ENCODE measurements around the gene IL10RA.
"Not testable (repeated sequence)": the region's sequence is repeated elsewhere in the genome, so short reads cannot be mapped to it uniquely, and the experiment has no call there.

IL10RA gene

DNA sequence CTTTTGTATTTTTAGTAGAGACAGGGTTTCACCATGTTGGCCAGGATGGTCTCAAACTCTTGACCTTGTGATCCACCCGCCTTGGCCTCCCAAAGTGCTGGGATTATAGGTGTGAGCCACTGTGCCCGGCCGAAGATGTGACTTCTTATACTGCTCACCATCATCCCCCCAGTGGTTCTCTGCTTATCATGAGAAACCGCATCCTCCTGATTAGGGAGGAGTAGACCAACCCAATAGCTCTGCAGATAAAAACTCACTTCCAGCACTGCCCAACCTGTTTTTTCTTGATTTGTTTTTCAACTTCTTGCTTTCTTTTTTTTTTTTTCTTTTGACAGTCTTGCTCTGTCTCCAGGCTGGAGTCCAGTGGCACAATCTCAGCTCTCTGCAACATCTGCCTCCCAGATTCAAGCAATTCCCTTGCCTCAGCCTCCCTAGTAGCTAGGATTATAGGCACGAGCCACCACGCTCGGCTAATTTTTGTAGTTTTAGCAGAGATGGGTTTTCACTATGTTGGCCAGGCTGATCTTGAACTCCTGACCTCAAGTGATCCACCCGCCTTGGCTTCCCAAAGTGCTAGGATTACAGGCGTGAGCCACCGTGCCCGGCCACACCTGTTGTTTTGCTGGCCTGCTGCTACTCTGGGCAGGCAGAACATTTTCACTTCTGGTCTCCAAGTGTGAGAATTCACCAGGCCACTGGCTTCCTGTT is 21.5 kb downstream of the IL10RA start:
- not testable (repeated sequence) for DNase-seq (ENCODE audit: low spot score)

GRCh38 chr11:118008271-118008911 is 22.2 kb downstream of the IL10RA start:
- DNase-seq (ENCODE audit: low spot score) = no peak

DNA sequence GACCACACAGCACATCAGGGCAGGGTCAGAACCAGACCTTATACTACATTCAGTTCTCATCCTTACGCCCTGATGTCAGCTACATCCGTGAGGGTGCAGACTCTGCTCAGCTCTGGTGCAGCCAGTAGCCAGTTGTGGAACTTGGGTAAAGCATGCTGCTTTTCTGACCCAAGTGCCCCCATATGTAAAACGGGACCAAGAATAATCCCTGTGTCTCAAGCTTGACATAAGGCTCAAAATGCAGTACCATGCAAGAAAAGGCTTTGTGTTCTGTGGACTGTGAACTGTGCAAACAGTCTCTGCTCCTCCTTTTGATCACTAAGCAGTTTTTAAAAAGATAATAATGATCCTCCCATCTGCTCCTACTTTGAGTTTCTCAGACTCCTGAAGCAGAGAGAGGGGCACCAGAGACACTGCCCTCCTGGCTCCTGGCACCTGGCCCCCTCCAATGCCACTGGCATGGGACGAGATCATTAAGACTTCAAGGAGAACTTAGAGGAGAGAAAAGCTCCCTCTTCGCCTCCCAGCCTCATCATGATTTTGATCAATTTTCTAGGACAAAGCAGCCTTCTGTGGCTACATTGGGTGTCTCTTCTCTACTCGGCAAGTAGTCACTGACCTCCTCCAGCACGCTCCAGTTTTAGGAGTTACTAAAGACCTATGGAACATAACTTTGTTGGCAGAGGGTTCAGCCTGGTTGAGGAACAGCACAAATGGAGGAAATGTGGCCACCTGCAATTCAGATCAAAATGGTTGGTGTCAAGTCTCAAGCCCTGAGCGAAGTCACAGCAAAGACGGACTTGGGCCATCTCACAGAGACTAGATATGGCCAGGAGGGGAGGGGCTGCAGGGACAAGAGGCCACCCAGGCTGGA is 23.9 kb downstream of the IL10RA start:
- DNase-seq (ENCODE audit: low spot score) = no peak

DNA sequence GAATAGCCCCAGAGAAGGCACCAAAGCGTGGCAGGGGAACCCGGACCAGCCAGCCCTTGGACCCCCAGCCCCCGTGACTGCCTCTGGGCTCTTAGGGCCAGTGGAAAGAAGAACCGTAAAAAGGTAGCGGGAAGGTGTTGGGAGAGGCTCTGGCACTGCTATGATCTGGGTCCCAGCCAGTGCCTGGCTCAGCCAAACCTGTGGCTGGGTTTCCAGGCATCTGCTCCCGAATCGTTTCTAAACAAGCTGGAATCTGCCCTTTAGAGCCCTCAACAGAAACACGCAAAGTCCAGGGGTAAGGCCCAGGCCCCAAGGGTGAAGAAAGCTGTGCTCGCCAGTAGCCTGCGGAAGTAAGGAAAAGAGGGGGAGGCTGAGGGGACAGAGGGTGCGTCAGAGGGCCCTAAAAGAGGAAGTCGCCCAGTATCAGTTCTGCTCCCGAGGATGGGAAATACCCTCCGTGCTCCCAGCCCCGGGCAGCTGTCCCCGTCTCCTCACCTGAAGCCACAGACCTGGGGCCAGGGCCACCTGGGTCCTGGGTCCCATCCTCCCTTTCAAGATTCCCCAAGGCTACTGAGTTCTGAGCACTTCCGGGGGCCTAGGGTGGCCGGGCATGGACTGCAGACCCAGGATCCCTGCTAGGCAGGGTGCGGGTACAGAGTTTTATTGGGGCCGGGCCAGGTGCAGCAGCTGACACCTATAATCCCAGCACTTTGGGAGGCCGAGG is 24.7 kb downstream of the IL10RA start:
- DNase-seq (ENCODE audit: low spot score) = no peak

DNA sequence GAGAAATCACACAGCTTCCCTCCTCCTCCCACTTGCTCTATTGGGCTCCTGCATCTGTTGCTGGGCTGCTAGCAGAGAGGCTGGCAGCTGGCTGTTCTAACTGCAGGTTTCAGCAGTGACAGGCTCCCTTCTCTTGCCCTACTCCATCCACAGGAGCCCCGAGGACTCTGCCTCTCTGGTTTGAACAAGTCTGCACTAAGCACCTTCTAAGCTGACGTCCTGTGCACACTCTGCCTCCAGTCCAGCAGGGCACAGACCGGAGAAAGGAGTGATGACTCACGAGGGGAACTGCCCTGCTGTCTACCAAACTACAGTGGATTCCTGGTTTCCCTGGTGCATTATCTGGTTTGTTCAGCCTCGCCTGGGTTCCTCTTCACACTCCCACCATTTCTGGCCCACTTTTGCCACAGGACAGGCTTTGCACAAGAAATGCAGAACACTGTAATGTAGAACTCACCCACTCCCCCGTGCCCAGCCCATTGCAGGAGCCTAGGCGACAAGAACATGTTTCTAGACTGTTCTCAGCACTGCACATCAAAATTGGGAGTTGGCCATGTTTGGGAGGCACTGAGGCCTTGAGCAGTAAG is 26.0 kb downstream of the IL10RA start:
- no peak for DNase-seq (ENCODE audit: low spot score)

- DNase-seq (ENCODE audit: low spot score) = no peak
Measured at GRCh38 chr11:118014022-118014421, 27.8 kb downstream of the IL10RA start.

- DNase-seq (ENCODE audit: low spot score) = no peak
Measured at GRCh38 chr11:118015385-118015841, 29.2 kb downstream of the IL10RA start.

- no peak for DNase-seq (ENCODE audit: low spot score)
Measured at GRCh38 chr11:118016104-118016503, 29.9 kb downstream of the IL10RA start.

- no peak for DNase-seq (ENCODE audit: low spot score)
Measured at GRCh38 chr11:118017111-118017510, 30.9 kb downstream of the IL10RA start.

- no peak for DNase-seq (ENCODE audit: low spot score)
Measured at GRCh38 chr11:118017631-118018315, 31.6 kb downstream of the IL10RA start.

DNA sequence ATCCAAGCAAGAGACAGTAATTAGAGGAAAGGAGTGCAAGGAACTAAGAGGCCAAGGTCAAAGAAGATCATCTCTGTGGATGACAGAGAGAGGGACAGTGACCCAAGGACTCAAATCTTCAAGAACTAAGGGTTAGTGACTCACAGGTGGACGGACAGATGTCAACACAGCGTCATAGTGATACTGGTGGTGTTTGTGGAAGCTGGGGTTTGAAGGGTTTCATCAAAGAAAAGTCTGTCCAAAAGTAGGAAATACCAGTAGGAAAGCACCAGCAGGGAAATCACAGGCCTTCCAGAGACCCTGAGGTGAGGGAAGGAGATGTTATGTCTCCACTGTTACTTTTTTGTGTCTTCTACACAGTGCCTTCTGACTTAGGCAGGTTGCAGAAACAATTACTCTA is 32.2 kb downstream of the IL10RA start:
- DNase-seq (ENCODE audit: low spot score) = no peak

GRCh38 chr11:118021146-118021545 is 35.0 kb downstream of the IL10RA start:
- DNase-seq (ENCODE audit: low spot score) = no peak

DNA sequence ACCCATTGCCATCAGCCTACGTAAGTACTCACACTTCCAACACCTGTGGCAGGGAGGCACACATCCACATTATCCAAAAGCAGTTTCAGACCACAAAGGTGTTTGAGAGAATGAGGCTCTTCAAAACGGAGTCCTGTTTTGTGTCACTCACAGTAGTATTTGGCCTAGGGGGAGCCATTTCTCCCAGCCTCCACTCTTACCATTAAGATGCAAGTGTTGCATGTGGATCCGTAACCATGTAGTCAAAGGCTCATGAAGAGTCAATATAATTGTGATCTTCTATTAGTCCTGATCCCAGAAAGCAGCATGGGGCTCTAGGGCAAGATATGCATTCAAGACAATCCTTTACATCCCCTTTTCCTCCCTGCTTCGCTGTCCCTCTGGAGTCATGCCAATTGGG is 41.5 kb downstream of the IL10RA start:
- no peak for DNase-seq (ENCODE audit: low spot score)

GRCh38 chr11:118028626-118029025 is 42.4 kb downstream of the IL10RA start:
- DNase-seq (ENCODE audit: low spot score) = no peak

DNA sequence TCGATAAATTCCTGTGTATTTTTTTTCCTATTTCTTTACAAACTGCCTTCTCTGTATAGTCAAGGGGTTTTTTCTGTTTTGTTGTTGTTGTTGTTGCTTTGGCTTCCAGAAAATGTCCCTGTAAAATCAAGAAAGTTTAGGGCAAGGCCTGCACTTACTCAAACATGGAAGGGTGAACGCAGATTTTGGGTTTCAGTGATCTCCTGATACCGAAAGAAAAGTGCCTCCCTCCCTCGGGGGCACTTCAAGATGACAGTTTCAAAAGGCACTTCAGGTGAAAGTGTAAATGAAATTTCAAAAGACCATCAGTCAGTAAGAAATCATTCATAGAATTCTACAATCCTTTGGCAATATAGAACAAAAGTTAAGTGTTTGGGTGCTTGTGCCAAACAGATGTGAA is 47.2 kb downstream of the IL10RA start:
- DNase-seq (ENCODE audit: low spot score) = no peak

GRCh38 chr11:118042141-118042540 is 55.9 kb downstream of the IL10RA start:
- no peak for DNase-seq (ENCODE audit: low spot score)

DNA sequence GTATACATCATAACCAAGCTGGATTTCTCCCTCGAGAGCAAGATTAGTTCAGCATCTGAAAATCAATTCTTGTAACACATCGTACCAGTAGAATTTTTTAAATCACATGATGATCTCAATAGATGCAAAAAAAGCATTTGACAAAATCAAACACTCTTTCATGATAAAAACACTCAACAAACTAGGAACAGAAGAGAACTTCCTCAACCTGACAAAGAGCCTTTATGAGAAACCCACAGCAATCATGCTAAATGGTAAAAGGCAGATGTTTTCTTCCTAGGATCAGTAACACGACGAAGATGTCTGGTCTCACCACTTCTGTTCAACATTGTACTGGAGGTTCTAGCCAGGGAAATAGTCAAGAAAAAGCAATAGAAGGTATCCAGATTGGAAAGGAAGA is 56.6 kb downstream of the IL10RA start:
- DNase-seq (ENCODE audit: low spot score) = no peak

- DNase-seq (ENCODE audit: low spot score) = no peak
Measured at GRCh38 chr11:118045191-118045590, 59.0 kb downstream of the IL10RA start.

- no peak for DNase-seq (ENCODE audit: low spot score)
Measured at GRCh38 chr11:118046051-118046963, 60.1 kb downstream of the IL10RA start.

All from AG08396 (cell line).